KMS-11 (cell line): ENCODE results near the gene CCNJ.

Source experiments
- H2AFZ ChIP-seq: fragments of 200-600 bp; sonication (generic); 2 replicates; pipeline ENCODE4 v1.6.1; 2016; ENCODE audit warnings: antibody characterized with exemption, mixed run types, low read depth
- H3K27ac ChIP-seq: fragments of 200-600 bp; sonication (generic); 2 replicates; pipeline ENCODE4 v1.6.1; 2016; ENCODE audit warnings: mild to moderate bottlenecking, mixed run types
- H3K27me3 ChIP-seq: fragments of 200-600 bp; sonication (generic); 2 replicates; pipeline ENCODE4 v1.6.1; 2017; ENCODE audit warnings: mild to moderate bottlenecking, low read depth, mixed run types, moderate library complexity; ENCODE audit not compliant: insufficient read depth
- H3K36me3 ChIP-seq: fragments of 200-600 bp; sonication (generic); 2 replicates; pipeline ENCODE4 v1.6.1; 2017; ENCODE audit warnings: mild to moderate bottlenecking, mixed run types; ENCODE audit not compliant: insufficient read depth
- H3K4me1 ChIP-seq: fragments of 200-600 bp; sonication (generic); 2 replicates; pipeline ENCODE4 v1.6.1; 2016; ENCODE audit warnings: mild to moderate bottlenecking, low read depth, mixed run types; ENCODE audit not compliant: poor library complexity, severe bottlenecking
- H3K4me2 ChIP-seq: fragments of 200-600 bp; sonication (generic); 2 replicates; pipeline ENCODE4 v1.7.0; 2016; ENCODE audit warnings: mild to moderate bottlenecking, mixed run types
- H3K4me3 ChIP-seq: fragments of 200-600 bp; sonication (generic); IDR thresholded peaks from 2 replicates; pipeline ENCODE4 v1.6.1; 2017; ENCODE audit warnings: low read depth, low read length, mixed read lengths; ENCODE audit not compliant: insufficient read depth
- H3K79me2 ChIP-seq: fragments of 200-600 bp; sonication (generic); 2 replicates; pipeline ENCODE4 v1.6.1; 2016; ENCODE audit warnings: low read depth, mixed run types; ENCODE audit not compliant: insufficient read depth
- H3K9ac ChIP-seq: fragments of 200-600 bp; sonication (generic); 2 replicates; pipeline ENCODE4 v1.6.1; 2016; ENCODE audit warnings: mild to moderate bottlenecking, mixed run types
- H4K20me1 ChIP-seq: fragments of 200-600 bp; sonication (generic); 2 replicates; pipeline ENCODE4 v1.6.1; 2016; ENCODE audit warnings: mild to moderate bottlenecking, mixed run types; ENCODE audit not compliant: insufficient read depth
- TF ChIP-seq, protein P1 (sequence below): fragments of 200-600 bp; sonication (generic); conservative IDR thresholded peaks from 2 replicates; pipeline ENCODE4 v1.6.1; 2017; ENCODE audit warnings: low read depth, mild to moderate bottlenecking, antibody characterized with exemption, low read length, moderate library complexity, mixed read lengths

Gene CCNJ

GRCh38 chr10:96061232-96061631, 17.8 kb downstream of the CCNJ start:
- Histone ChIP-seq H3K27me3 (no peaks in the 10 kb centered on the region), H3K4me1 (no peaks in the 10 kb centered on the region), H3K4me2 (no peak overlapping the region), H3K9ac (no peak overlapping the region), H4K20me1 (no peaks in the 10 kb centered on the region), H3K27ac (no peak overlapping the region), H3K36me3 (no peaks in the 10 kb centered on the region), H3K4me3 (no peak overlapping the region), H2AFZ (no peak overlapping the region), H3K79me2 (no peaks in the 10 kb centered on the region)
- TF ChIP-seq, protein P1, sequence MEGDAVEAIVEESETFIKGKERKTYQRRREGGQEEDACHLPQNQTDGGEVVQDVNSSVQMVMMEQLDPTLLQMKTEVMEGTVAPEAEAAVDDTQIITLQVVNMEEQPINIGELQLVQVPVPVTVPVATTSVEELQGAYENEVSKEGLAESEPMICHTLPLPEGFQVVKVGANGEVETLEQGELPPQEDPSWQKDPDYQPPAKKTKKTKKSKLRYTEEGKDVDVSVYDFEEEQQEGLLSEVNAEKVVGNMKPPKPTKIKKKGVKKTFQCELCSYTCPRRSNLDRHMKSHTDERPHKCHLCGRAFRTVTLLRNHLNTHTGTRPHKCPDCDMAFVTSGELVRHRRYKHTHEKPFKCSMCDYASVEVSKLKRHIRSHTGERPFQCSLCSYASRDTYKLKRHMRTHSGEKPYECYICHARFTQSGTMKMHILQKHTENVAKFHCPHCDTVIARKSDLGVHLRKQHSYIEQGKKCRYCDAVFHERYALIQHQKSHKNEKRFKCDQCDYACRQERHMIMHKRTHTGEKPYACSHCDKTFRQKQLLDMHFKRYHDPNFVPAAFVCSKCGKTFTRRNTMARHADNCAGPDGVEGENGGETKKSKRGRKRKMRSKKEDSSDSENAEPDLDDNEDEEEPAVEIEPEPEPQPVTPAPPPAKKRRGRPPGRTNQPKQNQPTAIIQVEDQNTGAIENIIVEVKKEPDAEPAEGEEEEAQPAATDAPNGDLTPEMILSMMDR: no peak

DNA sequence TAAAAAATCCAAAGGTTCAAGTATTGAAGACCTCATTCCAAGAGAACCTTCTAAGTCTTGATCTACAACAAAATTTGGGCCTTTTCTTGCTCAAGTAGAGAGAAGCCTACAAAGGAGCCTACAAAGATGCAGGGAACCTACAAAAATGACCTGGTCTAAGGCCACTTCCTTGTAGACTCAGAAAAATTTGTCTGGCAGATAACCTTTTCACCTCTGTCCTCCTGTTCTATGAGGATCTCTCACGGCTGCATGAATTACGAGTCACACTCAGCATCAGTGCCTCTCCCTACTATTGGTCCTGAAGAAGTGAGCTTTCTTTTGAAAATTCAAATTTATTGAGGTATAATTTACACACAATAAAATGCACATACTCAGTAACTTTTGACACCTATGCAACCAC, 29.3 kb downstream of the CCNJ start:
- Histone ChIP-seq H3K27me3 (no peaks in the 10 kb centered on the region), H3K4me1 (no peaks in the 10 kb centered on the region), H3K9ac (no peak overlapping the region), H3K4me3 (no peak overlapping the region), H3K36me3 (no peaks in the 10 kb centered on the region), H3K4me2 (no peak overlapping the region), H2AFZ (no peak overlapping the region), H3K79me2 (no peaks in the 10 kb centered on the region), H4K20me1 (no peaks in the 10 kb centered on the region), H3K27ac (no peak overlapping the region)
- TF ChIP-seq, protein P1: no peak

GRCh38 chr10:96073722-96074121, 30.3 kb downstream of the CCNJ start:
- no peaks in the 10 kb centered on the region for H3K36me3 ChIP-seq
- H3K27ac ChIP-seq: no peak overlapping the region
- H4K20me1 ChIP-seq: no peaks in the 10 kb centered on the region
- H2AFZ ChIP-seq: no peak overlapping the region
- TF ChIP-seq, protein P1: no peak
- H3K4me3 ChIP-seq: no peak overlapping the region
- H3K4me2 ChIP-seq: no peak overlapping the region
- no peak overlapping the region for H3K9ac ChIP-seq
- no peaks in the 10 kb centered on the region for H3K4me1 ChIP-seq
- H3K79me2 ChIP-seq: no peaks in the 10 kb centered on the region
- no peaks in the 10 kb centered on the region for H3K27me3 ChIP-seq

DNA sequence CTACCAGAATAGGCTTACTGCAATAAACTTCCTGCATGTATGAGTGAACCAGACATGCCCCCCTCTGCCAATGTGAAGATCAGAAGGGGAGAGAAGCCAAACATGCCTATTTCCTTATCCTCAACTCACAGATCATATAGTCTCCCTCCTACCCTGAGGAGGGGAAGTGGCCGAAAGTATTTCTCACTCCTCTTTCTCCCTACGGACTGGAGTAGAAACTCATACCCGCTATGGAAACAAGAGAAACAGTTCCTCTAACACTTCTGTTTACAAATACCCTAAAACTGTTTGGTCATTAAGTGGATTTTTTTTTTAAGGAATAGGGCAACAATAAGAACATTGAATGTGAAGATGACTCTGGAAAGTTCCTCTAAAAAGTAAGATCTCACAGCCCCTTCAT, 31.4 kb downstream of the CCNJ start:
- Histone ChIP-seq H3K27ac (no peak overlapping the region), H3K79me2 (no peaks in the 10 kb centered on the region), H3K36me3 (no peaks in the 10 kb centered on the region), H3K9ac (no peak overlapping the region), H3K27me3 (no peaks in the 10 kb centered on the region), H4K20me1 (no peaks in the 10 kb centered on the region), H3K4me1 (no peaks in the 10 kb centered on the region), H2AFZ (no peak overlapping the region), H3K4me3 (no peak overlapping the region), H3K4me2 (no peak overlapping the region)
- TF ChIP-seq, protein P1: no peak
